GM18909 (cell line): ENCODE measurements around the gene MAP3K10.
"Not testable (repeated sequence)": the region's sequence is repeated elsewhere in the genome, so short reads cannot be mapped to it uniquely, and the experiment has no call there.

ENCODE experiments used
- ATAC-seq: cut with Tn5 transposase; IDR thresholded peaks from one replicate; pipeline ENCODE4 v1.9.1; 2021; ENCODE audit warnings: mild to moderate bottlenecking; ENCODE audit not compliant: unreplicated experiment, poor library complexity

The MAP3K10 gene

DNA sequence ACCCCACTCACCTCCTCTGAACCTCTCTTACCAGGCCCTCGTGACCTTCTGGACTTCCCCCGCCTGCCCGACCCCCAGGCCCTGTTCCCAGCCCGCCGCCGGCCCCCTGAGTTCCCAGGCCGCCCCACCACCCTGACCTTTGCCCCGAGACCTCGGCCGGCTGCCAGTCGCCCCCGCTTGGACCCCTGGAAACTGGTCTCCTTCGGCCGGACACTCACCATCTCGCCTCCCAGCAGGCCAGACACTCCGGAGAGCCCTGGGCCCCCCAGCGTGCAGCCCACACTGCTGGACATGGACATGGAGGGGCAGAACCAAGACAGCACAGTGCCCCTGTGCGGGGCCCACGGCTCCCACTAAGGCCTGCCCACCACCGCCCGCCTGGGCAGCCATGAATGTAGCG, 23.7 kb downstream of the MAP3K10 start:
- no peak for ATAC-seq

DNA sequence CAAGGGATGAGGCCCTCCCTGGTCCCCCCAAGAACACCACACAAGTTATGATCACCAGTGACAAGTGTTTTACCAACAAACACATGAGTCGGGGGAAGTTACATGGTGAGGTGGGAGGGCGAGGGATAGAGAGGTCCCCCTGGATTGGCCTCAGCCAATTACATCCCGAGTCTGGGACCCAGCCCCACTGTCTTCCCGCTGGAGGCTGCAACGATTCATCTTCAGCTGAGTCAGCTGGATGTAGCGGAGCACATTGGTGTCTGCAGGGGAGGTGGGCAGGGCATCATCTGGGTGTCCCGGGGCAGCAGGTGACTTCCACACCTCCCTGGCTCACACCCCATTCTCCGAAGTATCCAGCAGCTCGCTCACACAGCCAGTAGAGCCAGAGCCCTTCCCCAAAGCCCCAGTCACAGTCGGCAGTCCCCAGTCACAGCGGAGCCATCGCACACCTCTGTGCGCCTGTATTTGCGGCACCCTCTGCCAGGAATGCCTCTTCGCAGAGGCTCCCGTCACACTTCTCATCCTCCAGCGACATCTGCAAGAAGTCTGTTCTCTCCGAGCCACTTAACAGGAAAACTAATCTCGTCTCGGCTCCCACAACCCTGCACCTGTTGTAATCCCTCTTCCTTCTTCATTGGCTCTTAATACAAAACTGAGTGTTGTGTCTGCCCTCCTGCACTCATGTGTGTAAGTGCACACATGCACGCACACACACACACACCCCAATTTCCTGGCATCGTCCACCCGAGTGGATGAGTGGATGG, 25.0 kb downstream of the MAP3K10 start:
- no peak for ATAC-seq

DNA sequence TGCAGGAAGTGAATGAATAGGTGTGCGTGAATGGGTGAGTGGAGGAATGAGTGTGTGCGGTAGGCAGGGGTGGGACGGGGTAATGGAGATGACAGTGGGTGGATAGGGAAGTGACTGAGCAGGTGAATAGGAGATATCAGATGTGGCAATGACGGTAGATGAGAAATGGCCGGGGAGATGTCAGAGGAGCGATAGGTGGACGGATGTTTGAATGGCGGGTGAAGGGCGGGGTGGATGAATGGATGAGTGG, 25.5 kb downstream of the MAP3K10 start:
- ATAC-seq = no peak

DNA sequence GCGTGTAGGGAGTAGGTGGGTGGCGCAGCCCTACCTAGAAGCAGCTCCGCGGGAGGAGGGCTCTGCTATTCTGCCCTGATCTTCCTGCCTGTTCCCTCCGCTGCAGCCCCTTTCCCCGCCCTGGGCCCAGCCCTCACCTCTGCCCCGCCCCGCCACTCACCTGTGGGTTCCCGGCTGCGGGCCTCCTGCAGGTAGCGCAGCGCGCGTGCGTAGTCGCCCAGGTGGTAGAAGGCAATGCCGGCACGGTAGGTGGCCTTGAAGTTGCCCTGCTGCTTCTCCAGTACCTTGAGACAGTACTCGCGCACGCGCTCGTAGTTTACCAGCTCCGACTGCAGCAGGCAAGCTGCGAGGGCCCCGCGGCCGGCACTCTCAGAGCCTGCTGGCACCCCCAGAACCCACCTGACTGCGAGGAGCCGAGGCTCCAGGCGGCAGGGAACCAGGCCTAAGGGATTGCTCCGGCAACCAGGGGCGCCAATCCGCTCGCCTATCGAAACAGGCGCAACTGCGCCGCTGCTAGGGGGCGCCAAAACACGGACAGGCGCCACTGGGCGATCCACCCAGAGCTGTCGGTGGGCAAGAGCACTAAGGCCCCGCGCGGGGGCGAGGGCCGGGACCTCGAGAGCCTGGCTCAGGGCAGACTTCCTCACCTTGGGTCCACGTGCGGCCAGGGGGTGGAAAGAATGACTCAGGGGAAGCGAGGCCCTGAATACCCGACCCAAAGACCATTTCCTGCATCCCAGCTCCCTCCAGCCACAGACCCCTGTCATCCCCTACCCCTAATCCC, 26.0 kb downstream of the MAP3K10 start:
- no peak for ATAC-seq

DNA sequence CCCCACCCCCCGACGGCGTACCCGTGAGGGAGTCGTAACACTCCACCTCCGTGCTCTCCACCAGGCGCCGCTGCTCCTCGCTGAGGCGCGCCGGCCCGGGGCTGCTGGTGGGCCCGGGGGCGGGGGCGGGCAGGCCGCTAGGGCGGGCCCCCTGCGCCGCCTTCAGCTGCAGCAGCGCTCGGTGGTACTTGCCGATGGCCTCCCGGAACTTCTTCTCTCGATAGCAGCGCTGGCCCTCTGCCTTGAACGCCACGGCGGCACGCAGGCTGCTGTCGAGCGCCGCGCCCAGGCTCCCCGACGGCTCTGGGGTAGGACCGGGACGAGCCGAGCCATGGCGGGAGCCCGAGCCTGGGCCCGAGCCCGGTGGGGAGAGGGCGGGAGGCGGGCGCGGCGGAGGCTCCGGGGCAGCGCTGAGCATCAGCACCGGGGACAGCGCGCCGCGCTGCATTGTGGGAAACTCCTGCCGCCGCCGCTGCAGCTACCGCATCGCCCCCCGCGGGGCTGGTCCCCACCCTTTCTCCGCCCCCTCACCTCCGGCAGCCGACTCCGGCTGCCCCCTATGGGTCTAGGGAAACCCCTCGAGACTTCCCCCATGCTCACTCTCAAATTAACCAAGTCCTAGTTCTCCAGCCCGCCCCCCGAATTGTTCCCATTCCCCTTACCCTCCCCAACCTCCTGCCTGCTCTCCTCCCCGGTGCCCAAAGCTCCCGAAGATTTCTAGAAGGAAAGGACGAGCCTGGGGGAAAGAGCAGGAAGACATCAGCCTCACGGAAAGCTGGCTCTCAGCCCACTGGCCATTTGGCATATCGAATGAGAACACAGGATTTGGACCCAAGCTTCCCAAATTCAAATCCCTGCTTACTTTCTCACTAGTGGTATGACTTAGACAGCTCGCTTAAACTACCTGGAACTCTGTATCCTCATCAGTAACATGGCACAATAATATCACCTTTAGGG, 27.0 kb downstream of the MAP3K10 start, which contains the start of gene TTC9B:
Gene TTC9B (minus strand): TSS at position 451 of the 957 bp plus-strand sequence. CDS start 3 bp downstream, at position 448.
- no peak for ATAC-seq

DNA sequence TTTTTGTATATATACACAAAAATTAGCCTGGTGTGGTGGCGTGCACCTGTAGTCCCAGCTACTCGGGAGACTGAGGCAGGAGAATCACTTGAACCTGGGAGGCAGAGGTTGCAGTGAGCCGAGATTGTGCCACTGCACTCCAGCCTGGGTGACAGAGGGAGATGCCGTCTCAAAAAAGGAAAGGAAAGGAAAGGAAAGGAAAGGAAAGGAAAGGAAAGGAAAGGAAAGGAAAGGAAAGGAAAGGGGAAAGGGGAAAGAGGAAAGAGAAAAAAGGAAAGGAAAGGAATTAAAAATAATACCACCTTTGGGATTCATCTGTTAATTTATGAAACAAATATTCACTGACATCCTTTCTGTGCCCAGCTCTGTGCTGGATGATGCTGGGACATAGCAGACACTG, 27.8 kb downstream of the MAP3K10 start:
- ATAC-seq = not testable (repeated sequence)

DNA sequence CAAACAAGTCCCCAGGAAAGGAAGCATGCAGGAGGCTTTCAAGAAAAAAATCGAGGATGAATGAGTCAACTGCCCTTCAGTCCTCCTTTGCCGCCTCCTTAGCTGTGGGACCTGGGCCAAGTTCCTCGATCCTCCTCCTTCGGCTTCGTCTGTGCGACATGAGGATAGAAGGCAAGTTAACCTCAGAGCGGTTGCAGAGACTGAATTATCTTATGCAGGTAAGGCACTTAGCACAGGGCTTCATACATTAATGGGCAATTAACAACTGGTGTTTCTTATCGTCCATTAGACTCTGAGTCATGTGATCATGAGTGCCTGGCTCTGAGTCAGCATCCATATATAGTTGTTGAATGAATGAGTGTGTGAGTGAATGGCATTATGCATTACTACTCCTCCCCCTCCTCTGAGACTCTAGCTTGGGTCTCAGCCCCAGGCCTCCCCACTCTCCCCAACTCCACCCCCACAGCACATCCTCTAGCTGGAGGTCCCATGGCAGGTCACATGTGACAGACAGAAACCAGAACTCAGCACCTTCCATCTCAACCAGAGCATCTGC, 28.6 kb downstream of the MAP3K10 start:
- no peak for ATAC-seq

DNA sequence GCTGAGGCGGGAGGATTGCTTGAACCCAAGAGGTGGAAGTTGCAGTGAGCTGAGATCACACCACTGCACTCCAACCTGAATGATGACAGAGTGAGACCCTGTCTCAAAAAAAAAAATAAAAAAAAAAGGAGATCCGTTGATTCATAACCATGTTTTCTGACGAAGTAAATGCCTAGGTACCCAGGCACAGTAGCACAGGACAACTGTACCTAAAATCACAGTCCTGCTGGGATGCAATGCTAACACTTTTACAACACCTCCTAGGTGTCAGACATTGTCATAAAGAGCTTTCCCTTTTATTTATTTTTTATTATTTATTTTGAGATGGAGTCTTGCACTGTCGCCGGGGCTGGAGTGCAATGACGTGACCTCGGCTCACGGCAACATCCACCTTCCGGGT, 29.4 kb downstream of the MAP3K10 start:
- ATAC-seq = no peak

DNA sequence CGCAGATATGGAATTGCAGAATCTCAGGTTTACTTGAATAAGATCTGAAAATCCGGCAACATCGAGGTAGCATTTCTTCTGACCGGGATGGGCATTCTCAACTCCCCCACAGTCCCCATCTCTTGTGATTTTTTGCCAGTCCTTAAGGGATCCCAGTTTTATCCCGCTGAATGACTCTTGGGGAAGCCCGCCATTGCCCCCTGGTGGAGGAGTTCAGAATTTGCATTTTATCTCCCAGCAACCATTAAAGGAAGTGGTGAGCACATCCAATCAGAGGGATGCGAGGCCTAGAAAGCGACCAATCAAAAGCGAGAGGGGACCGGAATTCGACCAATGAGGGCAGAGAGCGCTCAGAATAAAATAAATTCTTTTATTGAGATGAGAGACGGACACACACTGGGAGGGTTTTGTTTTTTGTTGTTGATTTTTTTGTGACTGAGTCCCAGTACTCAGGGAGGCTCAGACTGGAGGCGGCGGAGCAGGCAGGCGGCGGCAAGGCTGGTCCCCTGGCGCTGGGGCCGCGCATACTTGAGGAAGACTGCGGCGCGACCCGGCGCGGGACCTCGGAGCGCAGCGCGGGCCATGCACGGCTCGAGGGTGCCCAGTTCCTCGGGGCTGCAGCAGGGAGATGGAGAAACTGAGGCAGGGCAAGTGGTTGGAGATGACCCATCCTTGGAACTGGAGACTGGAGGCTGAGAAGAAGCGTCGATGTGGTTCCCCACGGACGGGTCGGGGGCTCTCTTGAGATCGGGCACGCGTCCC, 30.8 kb downstream of the MAP3K10 start:
- ATAC-seq = peak; percentile 45

DNA sequence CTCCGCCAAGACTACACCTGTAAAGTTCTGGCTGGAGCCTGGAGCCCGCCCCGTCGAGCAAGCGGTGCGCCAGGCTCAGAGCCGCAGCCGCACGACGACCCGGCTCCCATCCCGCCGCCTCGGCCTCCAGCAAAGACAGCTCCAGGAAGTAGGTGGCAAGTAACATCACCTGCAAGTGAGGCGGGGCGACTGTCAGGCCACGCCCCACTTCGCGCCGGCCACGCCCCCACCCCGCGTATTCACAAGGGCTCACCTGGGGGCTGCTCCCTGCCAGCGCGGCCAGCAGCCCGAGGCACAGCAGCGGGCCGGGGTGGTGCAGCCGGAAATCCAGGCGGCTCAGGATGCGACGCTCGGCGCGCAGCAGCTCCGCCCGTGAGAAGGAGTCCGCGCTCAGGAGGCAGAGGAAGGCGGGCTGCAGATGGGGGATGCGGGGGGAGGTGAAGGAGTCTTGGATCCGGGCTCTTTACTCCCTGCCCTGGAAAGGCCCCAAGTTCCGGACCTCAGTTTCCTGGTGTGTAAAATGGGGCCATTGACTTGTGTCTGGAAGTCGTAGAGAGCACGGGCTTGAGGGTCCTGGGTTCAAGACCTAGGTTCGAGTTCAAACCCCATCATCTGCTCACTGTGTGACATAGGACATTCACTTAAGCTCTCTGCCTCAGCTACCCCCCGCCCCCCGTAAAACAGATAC, 32.1 kb downstream of the MAP3K10 start:
- ATAC-seq = no peak

DNA sequence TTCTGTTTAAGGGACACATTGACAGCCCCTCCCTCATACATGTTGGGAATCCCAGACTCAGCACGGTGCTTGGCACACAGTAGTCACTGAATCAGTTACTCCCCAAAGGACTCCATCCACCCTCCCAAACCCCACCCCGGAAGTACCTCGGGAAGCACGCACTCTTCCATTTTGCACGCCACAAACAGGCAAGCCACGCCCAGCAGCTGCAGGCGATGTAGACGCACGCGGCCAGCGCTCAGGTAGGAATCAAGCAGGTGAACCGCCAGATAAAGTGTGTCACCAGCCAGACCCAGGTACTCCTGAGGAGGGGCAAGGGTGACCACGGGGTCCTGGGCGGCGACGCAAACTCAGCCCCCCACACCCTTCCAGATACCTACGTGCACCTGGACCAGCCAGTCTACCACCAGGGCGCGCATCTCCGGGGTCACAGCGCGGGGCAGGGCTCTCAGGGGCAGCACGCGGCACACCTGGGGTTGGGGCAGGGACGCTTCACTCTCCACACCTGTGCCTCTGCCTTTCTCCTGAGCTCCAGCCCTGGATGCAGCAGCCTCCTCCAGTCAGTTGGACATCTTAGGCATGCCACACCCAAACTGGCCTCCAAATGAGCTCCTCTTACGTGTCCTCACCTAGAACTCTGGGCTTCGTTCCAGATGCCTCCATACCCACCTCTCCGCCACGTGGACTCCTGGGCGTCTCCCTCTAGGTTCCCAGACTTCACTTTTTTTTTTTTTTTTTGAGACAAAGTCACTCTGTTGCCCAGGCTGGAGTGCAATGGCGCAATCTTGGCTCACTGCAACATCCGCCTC, 33.3 kb downstream of the MAP3K10 start:
- ATAC-seq = no peak

DNA sequence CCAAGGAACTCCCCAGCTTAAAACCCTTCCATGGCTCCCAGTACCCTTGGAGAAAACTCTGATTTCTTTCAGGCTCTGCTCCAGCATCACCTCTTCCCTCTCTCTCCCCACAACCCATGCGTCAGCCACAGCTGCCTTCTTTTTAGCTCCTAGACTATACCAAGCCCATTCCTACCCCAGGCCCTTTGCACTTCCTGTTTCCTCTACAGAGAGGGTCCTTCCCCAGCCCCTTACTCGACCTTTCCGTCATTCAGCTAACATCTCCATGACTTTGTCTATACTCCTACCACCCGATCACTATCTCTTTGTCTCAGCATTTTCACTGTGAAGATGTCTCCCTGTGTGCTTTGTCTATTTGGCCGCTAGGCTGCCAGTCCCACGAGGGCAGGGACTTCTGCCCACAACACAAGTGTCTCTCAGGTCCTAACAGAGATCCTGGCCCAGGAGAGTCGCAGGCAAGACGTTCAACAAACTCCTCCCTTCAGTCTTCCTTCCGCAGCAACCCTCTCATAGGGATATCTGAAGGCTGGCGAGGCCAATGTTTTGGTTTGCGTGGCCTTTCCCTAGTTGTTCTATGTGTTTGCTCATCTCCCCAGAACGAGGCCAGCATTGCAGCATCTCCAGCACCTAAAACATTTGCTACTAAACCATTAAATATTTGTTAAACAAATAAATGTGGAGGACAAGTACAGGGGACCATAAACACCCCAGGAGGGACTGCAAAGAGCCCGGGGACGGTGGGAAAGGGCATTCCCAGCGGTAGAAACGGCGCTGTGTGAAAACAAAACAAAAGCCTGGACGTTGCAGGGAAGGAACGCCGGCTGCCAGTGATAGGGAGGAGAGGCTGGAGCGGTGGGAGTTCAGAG, 34.4 kb downstream of the MAP3K10 start:
- ATAC-seq = no peak

DNA sequence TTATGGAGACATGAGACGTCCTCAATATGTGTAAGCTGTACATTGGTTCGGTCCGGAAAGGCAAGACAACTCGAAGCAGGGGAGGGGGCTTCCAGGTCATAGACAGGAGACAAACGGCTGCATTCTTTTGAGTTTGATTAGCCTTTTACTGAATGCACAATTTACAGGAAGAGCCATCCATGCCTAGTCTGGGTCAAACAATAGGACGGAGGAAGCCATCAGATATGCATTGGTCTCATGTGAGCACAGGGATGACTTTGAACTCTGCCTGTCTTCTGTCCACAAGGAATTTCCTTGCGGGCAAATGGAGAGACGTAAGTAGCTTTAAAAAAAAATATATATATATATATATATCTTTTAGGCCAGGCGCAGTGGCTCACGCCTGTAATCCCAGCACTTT, 37.1 kb downstream of the MAP3K10 start:
- no peak for ATAC-seq

DNA sequence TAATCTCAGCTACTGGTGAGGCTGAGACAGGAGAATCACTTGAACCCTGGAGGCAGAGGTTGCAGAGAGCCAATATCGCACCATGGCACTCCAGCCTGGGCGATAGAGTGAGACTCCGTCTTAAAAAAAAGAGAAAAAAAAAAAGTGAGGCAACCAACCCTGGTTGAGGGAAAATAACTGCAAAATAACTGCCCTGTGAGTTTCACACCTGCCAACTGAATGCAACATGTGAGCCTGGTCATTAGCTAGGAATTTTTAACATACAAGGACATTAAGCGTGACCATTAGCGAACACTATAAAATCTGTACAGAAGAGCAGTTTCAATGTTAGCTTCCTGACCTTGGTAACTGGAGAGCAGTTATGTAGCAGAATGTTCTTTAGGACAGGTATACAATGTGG, 37.6 kb downstream of the MAP3K10 start:
- ATAC-seq = no peak

DNA sequence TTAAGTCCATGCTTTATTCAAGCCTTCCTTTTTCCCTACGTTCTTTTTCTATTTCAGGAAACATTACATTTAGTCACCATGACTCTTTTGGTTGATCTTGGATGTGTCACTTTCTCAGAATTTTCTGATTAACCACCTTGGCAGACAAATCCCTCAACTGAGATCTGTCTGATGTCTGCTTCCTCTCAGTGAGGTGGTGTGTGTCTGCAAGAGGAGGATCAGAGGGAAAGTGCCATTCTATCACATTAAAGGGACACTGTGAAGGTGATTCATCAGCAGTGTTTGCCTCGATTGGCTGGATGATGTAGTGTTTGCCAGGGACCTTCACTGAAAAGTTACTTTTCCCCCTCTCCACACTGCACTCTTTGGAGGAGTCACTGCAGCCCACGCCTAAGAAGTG, 38.3 kb downstream of the MAP3K10 start:
- no peak for ATAC-seq

DNA sequence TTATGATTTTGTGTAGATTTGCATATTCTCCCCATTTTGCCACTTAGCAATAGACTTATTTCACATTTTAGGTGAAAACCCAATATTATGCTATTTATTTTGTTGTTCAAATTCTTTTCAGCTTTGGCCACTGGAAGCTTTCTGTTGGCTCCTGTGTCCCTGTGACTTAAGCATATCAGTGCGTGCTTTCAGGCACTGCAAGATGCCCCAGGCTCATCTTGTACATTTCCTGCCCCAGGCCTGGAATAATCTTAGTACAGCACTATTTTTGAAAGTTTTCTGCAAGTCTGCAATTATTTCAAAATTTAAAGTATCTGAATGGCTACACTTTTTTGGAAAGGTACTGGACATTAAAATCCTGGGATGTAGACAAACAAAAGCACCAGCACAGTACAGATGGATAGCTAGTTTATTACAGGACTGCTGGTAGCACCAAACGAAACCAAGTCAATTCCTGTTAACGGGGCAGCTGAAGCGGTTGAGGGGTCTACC, 38.7 kb downstream of the MAP3K10 start:
- ATAC-seq = no peak

DNA sequence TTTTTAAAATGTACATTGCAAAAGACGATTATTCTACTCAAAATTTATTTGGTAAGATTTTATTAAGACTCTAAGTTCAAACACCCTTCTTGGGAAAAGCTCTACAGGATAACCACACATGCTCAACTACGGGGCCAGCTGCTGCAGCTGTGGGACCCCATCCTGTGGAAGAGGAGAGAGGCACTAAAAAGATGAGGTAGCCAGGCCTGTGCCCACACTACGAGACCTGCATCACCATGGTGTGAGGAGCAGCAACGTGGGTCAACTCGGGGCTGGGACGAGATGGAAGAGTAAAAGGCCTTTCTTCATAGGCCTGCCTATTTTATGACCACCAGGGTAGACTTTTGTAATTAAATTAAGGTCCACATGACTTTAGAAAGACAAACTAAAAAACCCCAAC, 39.8 kb downstream of the MAP3K10 start:
- no peak for ATAC-seq
